ENCODE data around the gene ANKK1. TPM values are rescaled to one million over a fixed set of nuclear protein-coding genes. Genes with fewer than 3 reads are reported as not detected.

ANKK1 gene
- total RNA-seq, 2 experiments from 2014 or later = not detected

DNA sequence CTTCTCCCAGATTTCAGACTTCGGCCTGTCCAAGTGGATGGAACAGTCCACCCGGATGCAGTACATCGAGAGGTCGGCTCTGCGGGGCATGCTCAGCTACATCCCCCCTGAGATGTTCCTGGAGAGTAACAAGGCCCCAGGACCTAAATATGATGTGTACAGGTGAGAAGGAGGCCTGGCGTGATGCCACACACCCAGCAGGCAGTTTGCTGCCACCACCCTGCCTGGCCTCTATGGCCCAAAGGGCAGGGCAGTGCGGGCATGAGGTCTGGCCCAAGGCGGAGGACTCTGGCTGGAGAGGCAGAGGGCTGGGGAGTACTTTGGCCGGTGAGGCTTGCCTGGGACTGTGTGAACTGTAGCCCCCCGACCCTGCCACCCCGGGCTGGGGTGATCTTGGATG is 7.3 kb downstream of the ANKK1 start:
- intact Hi-C loops (cut with micrococcal nuclease) = no loop called here
- no peak for DNase-seq
- Mint-ChIP-seq H3K4me1 (ENCODE audit: low read depth) (no peaks in the 10 kb centered on the region), H3K27ac (no peak overlapping the region), H3K4me3 (no peak overlapping the region), H3K36me3 (ENCODE audit: low read depth) (no peaks in the 10 kb centered on the region), H3K9me3 (no peaks in the 10 kb centered on the region), H3K27me3 (no peaks in the 10 kb centered on the region)
- CTCF ChIA-PET = no interaction called here
- TF ChIP-seq, protein P1, sequence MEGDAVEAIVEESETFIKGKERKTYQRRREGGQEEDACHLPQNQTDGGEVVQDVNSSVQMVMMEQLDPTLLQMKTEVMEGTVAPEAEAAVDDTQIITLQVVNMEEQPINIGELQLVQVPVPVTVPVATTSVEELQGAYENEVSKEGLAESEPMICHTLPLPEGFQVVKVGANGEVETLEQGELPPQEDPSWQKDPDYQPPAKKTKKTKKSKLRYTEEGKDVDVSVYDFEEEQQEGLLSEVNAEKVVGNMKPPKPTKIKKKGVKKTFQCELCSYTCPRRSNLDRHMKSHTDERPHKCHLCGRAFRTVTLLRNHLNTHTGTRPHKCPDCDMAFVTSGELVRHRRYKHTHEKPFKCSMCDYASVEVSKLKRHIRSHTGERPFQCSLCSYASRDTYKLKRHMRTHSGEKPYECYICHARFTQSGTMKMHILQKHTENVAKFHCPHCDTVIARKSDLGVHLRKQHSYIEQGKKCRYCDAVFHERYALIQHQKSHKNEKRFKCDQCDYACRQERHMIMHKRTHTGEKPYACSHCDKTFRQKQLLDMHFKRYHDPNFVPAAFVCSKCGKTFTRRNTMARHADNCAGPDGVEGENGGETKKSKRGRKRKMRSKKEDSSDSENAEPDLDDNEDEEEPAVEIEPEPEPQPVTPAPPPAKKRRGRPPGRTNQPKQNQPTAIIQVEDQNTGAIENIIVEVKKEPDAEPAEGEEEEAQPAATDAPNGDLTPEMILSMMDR (IDR thresholded peaks at IDR 0.05) = no peak
- POLR2A ChIA-PET = no interaction called here
- ATAC-seq = no peak

DNA sequence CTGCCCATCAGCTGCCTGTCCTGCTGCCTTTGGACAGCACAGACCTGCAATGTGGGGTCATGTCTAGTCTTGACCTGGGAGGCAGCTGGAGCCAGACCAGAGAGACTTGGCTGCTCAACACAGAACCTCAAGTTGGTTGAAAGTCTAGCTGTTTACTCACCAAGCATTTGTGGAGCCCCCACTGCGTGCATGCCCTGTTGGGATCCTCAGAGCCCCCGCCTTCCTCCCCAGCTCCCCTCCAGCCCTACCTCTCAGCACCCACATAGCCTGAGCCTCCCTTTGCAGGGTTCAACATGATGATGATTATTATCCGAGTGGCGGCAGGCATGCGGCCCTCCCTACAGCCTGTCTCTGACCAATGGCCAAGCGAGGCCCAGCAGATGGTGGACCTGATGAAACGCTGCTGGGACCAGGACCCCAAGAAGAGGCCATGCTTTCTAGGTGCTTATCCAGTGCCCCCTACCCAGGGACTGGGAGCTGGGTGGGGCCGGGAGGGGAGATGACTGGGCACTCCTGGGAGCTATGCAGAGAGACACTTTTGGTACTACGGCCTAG is 8.3 kb downstream of the ANKK1 start:
- H3K4me3 Mint-ChIP-seq = no peak overlapping the region
- H3K36me3 Mint-ChIP-seq (ENCODE audit: low read depth) = no peaks in the 10 kb centered on the region
- TF ChIP-seq, protein P1 (IDR thresholded peaks at IDR 0.05) = no peak
- no peaks in the 10 kb centered on the region for H3K27me3 Mint-ChIP-seq
- ATAC-seq (no peak), DNase-seq (no peak)
- ChIA-PET CTCF (no interaction called here), POLR2A (no interaction called here)
- H3K27ac Mint-ChIP-seq = no peak overlapping the region
- H3K4me1 Mint-ChIP-seq (ENCODE audit: low read depth) = no peaks in the 10 kb centered on the region
- intact Hi-C loops (cut with micrococcal nuclease) = no loop called here
- no peaks in the 10 kb centered on the region for H3K9me3 Mint-ChIP-seq

DNA sequence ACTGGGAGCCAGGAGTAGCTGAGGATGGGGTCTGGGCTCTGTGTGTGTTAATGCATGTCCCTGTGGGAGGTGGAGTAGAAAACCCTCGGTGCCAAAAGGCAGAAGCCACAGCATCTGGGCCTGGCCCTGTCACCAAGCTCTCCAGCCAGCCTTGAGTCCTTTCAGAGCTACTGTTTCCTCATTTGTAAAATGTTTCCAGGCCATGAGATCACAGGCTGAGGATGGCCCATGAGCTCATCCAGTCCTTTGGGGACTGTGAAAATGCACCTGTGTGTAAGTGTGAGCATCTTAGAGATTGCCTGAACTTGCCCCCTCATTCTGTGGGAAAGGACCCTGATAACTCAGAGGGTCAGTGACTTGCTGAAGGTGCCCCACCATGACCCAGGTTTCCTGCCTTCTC is 9.1 kb downstream of the ANKK1 start:
- POLR2A ChIA-PET = no interaction called here
- TF ChIP-seq, protein P1 (IDR thresholded peaks at IDR 0.05) = no peak
- Mint-ChIP-seq H3K4me3 (no peak overlapping the region), H3K36me3 (ENCODE audit: low read depth) (no peaks in the 10 kb centered on the region), H3K27ac (no peak overlapping the region), H3K4me1 (ENCODE audit: low read depth) (no peaks in the 10 kb centered on the region), H3K9me3 (no peaks in the 10 kb centered on the region), H3K27me3 (no peaks in the 10 kb centered on the region)
- CTCF ChIA-PET = no interaction called here
- intact Hi-C loops (cut with micrococcal nuclease) = no loop called here
- DNase-seq (no peak), ATAC-seq (no peak)

- Mint-ChIP-seq H3K27me3 (no peaks in the 10 kb centered on the region), H3K4me1 (ENCODE audit: low read depth) (no peaks in the 10 kb centered on the region), H3K27ac (no peak overlapping the region), H3K9me3 (no peaks in the 10 kb centered on the region), H3K36me3 (ENCODE audit: low read depth) (no peaks in the 10 kb centered on the region), H3K4me3 (no peak overlapping the region)
- CTCF ChIA-PET = interaction anchor here (0.6 kb wide), 1 partner anchor 63 kb away, joined by 3 read pairs; no protein-coding TSS in a partner anchor
- POLR2A ChIA-PET = no interaction called here
- no peak for DNase-seq
- no peak for ATAC-seq
- TF ChIP-seq, protein P1 (IDR thresholded peaks at IDR 0.05) = no peak
- intact Hi-C loops (cut with micrococcal nuclease) = no loop called here
These were observed 9.6 kb downstream of the ANKK1 start for GRCh38 chr11:113397212-113397611.

DNA sequence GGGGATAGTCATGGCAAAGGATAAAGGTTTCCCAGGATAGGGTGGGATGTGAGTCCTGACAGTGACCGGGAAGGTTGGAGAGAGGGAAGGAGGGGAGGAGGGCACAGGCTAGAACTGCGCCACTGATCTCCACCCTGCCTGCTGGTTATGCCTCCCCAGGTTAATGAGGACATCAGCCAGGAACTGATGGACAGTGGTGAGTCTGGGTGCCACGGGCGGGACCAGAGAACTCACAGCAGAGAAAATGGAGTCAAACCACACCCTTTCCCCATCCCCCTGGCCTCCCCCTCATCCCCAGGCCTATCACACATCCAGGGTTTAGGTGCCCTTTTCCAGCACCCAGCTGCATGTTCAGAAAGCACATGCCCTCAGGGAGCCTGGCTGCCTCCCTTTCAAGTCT is 10.2 kb downstream of the ANKK1 start:
- H3K9me3 Mint-ChIP-seq = no peaks in the 10 kb centered on the region
- TF ChIP-seq, protein P1 (IDR thresholded peaks at IDR 0.05) = no peak
- ATAC-seq = no peak
- no peak for DNase-seq
- CTCF ChIA-PET = interaction anchor here (0.6 kb wide), 1 partner anchor 62 kb away, joined by 3 read pairs; no protein-coding TSS in a partner anchor
- POLR2A ChIA-PET = no interaction called here
- intact Hi-C loops (cut with micrococcal nuclease) = no loop called here
- H3K27me3 Mint-ChIP-seq = no peaks in the 10 kb centered on the region
- no peak overlapping the region for H3K4me3 Mint-ChIP-seq
- no peak overlapping the region for H3K27ac Mint-ChIP-seq
- no peaks in the 10 kb centered on the region for H3K36me3 Mint-ChIP-seq (ENCODE audit: low read depth)
- H3K4me1 Mint-ChIP-seq (ENCODE audit: low read depth) = no peaks in the 10 kb centered on the region
